ENCODE measurements around the gene SLC44A5.
A peak's percentile ranks its signal among the peaks of the same experiment; 100 is the strongest.
"Not testable (repeated sequence)": the region's sequence is repeated elsewhere in the genome, so short reads cannot be mapped to it uniquely, and the experiment has no call there.

Gene SLC44A5

GRCh38 chr1:75614399-75614756 lies 3.5 kb upstream of the SLC44A5 start:
- no peak for TF ChIP-seq POLR2A (IDR thresholded peaks at IDR 0.05; ENCODE audit: low read length)
- no peak for TF ChIP-seq GATA1 (IDR thresholded peaks at IDR 0.05; ENCODE audit: low read depth, low read length)
- no peak for DNase-seq

GRCh38 chr1:75613916-75614315 lies 3.0 kb upstream of the SLC44A5 start:
- no peak for DNase-seq
- TF ChIP-seq GATA1 (IDR thresholded peaks at IDR 0.05; ENCODE audit: low read depth, low read length) (no peak), POLR2A (IDR thresholded peaks at IDR 0.05; ENCODE audit: low read length) (no peak)

- TF ChIP-seq POLR2A (IDR thresholded peaks at IDR 0.05; ENCODE audit: low read length) = no peak
- no peak for TF ChIP-seq GATA1 (IDR thresholded peaks at IDR 0.05; ENCODE audit: low read depth, low read length)
- no peak for DNase-seq
Measured at GRCh38 chr1:75612976-75613375, 2.1 kb upstream of the SLC44A5 start.

- TF ChIP-seq GATA1 (IDR thresholded peaks at IDR 0.05; ENCODE audit: low read depth, low read length) (no peak), POLR2A (IDR thresholded peaks at IDR 0.05; ENCODE audit: low read length) (no peak)
- no peak for DNase-seq
Measured at GRCh38 chr1:75602486-75602885, 8.4 kb downstream of the SLC44A5 start.

GRCh38 chr1:75600781-75601180 lies 10.1 kb downstream of the SLC44A5 start:
- no peak for DNase-seq
- TF ChIP-seq POLR2A (IDR thresholded peaks at IDR 0.05; ENCODE audit: low read length) (no peak), GATA1 (IDR thresholded peaks at IDR 0.05; ENCODE audit: low read depth, low read length) (no peak)

GRCh38 chr1:75594327-75594726 lies 16.6 kb downstream of the SLC44A5 start:
- TF ChIP-seq POLR2A (IDR thresholded peaks at IDR 0.05; ENCODE audit: low read length) (no peak), GATA1 (IDR thresholded peaks at IDR 0.05; ENCODE audit: low read depth, low read length) (no peak)
- DNase-seq = no peak

- DNase-seq = not testable (repeated sequence)
Measured at GRCh38 chr1:75593457-75593856, 17.5 kb downstream of the SLC44A5 start.

GRCh38 chr1:75589637-75590036 lies 21.3 kb downstream of the SLC44A5 start:
- DNase-seq = no peak

GRCh38 chr1:75588779-75589475 lies 22.0 kb downstream of the SLC44A5 start:
- no peak for DNase-seq
- TF ChIP-seq POLR2A (IDR thresholded peaks at IDR 0.05; ENCODE audit: low read length) = no peak
- no peak for TF ChIP-seq GATA1 (IDR thresholded peaks at IDR 0.05; ENCODE audit: low read depth, low read length)

More at GRCh38 chr1:75589637-75590036, 21.3 kb downstream of the SLC44A5 start:
- TF ChIP-seq POLR2A (IDR thresholded peaks at IDR 0.05; ENCODE audit: low read length) = no peak
- no peak for TF ChIP-seq GATA1 (IDR thresholded peaks at IDR 0.05; ENCODE audit: low read depth, low read length)

- no peak for TF ChIP-seq GATA1 (IDR thresholded peaks at IDR 0.05; ENCODE audit: low read depth, low read length)
- no peak for TF ChIP-seq POLR2A (IDR thresholded peaks at IDR 0.05; ENCODE audit: low read length)
- DNase-seq = no peak
Measured at GRCh38 chr1:75587692-75588091, 23.2 kb downstream of the SLC44A5 start.

- TF ChIP-seq GATA1 (IDR thresholded peaks at IDR 0.05; ENCODE audit: low read depth, low read length) (no peak), POLR2A (IDR thresholded peaks at IDR 0.05; ENCODE audit: low read length) (no peak)
Measured at GRCh38 chr1:75583282-75583681, 27.6 kb downstream of the SLC44A5 start.

GRCh38 chr1:75582725-75583261 lies 28.1 kb downstream of the SLC44A5 start:
- TF ChIP-seq GATA1 (IDR thresholded peaks at IDR 0.05; ENCODE audit: low read depth, low read length) (no peak), POLR2A (IDR thresholded peaks at IDR 0.05; ENCODE audit: low read length) (no peak)
- peak in 1 of 2 experiments; percentile 6 for DNase-seq

More at GRCh38 chr1:75583282-75583681, 27.6 kb downstream of the SLC44A5 start:
- no peak for DNase-seq

- DNase-seq = no peak
- TF ChIP-seq GATA1 (IDR thresholded peaks at IDR 0.05; ENCODE audit: low read depth, low read length) (no peak), POLR2A (IDR thresholded peaks at IDR 0.05; ENCODE audit: low read length) (no peak)
Measured at GRCh38 chr1:75579046-75579445, 31.9 kb downstream of the SLC44A5 start.

- no peak for TF ChIP-seq POLR2A (IDR thresholded peaks at IDR 0.05; ENCODE audit: low read length)
- no peak for TF ChIP-seq GATA1 (IDR thresholded peaks at IDR 0.05; ENCODE audit: low read depth, low read length)
- no peak for DNase-seq
Measured at GRCh38 chr1:75575837-75576236, 35.1 kb downstream of the SLC44A5 start.

GRCh38 chr1:75567191-75567590 lies 43.7 kb downstream of the SLC44A5 start:
- TF ChIP-seq POLR2A (IDR thresholded peaks at IDR 0.05; ENCODE audit: low read length) = no peak
- TF ChIP-seq GATA1 (IDR thresholded peaks at IDR 0.05; ENCODE audit: low read depth, low read length) = no peak
- DNase-seq = no peak

All from erythroblast (primary cell).